Gastrocnemius medialis (tissue), 4 donors: Measurements from ENCODE around the gene SLC12A7.

Source experiments
- POLR2A ChIP-seq, 2 donors: fragments of 450-650 bp; IDR thresholded peaks; one replicate each; pipeline ENCODE4 v1.6.1; 2017; ENCODE audit warnings: antibody characterized with exemption in 2 of 2, mild to moderate bottlenecking in 2 of 2, moderate library complexity in 2 of 2
- TF ChIP-seq, protein P1 (sequence below), 5 experiments: fragments of 450-650 bp in 3 of 5; fragments of 200-600 bp in 2 of 5; sonication (generic) in 2 of 5; IDR thresholded peaks in 4 of 5; conservative IDR thresholded peaks in 1 of 5; 1 replicate in 4 of 5; 2 replicates in 1 of 5; pipeline ENCODE4 v1.5.1; 2016 to 2019; ENCODE audit warnings: antibody characterized with exemption in 5 of 5, mild to moderate bottlenecking in 3 of 5, moderate library complexity in 3 of 5

DNA sequence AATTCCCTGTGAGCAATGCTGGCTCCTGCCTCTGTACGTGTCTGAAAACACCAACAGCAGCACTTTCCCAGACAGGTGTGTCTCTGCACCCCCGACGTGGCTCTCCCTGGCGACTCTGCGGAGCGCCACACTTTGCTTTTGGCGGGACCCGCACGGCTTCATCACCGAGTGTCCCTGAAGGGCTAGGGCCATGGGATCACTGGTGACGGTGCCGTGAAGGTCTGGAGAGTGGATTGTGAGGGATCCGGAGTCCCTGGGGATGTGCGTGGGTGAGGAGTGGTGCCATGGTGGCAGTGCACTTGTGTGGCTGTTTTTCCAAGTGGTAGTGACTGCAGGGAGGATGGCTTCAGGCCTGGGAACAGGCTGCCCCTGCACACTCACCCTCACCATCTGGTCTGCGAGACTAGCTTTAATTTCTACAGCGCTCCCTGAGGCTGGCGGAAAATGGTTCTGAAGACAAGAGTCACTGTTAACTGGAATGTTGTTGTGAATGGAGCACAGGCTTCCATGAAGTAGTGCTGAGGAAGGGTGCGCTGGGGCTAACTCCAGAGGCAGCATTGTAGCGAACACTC, 100.0 kb downstream of the SLC12A7 start:
- TF ChIP-seq, protein P1, sequence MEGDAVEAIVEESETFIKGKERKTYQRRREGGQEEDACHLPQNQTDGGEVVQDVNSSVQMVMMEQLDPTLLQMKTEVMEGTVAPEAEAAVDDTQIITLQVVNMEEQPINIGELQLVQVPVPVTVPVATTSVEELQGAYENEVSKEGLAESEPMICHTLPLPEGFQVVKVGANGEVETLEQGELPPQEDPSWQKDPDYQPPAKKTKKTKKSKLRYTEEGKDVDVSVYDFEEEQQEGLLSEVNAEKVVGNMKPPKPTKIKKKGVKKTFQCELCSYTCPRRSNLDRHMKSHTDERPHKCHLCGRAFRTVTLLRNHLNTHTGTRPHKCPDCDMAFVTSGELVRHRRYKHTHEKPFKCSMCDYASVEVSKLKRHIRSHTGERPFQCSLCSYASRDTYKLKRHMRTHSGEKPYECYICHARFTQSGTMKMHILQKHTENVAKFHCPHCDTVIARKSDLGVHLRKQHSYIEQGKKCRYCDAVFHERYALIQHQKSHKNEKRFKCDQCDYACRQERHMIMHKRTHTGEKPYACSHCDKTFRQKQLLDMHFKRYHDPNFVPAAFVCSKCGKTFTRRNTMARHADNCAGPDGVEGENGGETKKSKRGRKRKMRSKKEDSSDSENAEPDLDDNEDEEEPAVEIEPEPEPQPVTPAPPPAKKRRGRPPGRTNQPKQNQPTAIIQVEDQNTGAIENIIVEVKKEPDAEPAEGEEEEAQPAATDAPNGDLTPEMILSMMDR (IDR thresholded peaks at IDR 0.05 in 4 of 5, conservative IDR thresholded peaks at IDR 0.05 in 1 of 5): no peak
- TF ChIP-seq POLR2A (IDR thresholded peaks at IDR 0.05): no peak
